Coronary artery (tissue), 2 donors: ENCODE results near the gene GRB10.

Source experiments
- DNase-seq: peaks from one replicate; pipeline ENCODE4 v3.0.0-alpha.2; 2017; ENCODE audit warnings: low spot score
- H3K27ac ChIP-seq, 2 donors: fragments of 200-600 bp; sonication (generic); one replicate each; pipeline ENCODE4 v1.5.1; 2016 to 2019
- H3K4me3 ChIP-seq: fragments of 200-600 bp; sonication (generic); 2 replicates; pipeline ENCODE4 v1.5.1; 2016; ENCODE audit warnings: mild to moderate bottlenecking, moderate library complexity
- TF ChIP-seq, protein P1 (sequence below): fragments of 200-600 bp; sonication (generic); IDR thresholded peaks from one replicate; pipeline ENCODE4 v1.5.1; 2019; ENCODE audit warnings: antibody characterized with exemption

GRB10 gene

DNA sequence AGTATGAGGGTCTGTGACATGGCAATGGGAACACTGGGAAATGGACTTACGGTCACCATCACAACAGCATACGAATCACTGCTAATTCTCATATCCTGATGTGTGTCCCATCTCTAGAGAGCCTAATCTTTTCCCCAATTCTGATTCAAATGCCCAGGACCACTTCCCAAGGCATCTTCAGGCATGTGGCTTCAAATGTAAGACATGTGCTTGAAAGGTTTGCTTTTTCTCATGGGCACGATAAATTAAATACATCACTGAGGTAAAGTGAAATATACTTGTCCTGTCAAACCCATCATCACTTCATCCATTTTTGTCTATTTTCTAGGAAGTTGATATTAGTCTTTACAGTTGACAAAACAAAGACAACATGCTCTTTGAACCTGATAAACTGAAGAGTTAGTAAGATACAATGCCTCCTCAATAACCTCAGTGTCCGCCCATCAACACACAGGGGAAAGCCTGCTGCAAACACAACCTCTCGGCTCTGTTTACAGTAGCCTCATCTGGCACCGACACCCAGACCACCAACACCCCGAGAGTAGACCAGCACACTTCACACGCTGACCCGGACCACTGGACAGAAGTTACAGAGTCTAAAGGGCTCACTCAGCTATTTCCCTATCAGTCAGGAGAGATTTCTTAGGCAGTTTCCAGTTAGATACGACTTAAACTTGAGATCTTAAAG lies 24.8 kb downstream of the GRB10 start:
- Histone ChIP-seq H3K4me3 (no peak overlapping the region), H3K27ac (no peak overlapping the region)
- no peak for DNase-seq
- TF ChIP-seq, protein P1, sequence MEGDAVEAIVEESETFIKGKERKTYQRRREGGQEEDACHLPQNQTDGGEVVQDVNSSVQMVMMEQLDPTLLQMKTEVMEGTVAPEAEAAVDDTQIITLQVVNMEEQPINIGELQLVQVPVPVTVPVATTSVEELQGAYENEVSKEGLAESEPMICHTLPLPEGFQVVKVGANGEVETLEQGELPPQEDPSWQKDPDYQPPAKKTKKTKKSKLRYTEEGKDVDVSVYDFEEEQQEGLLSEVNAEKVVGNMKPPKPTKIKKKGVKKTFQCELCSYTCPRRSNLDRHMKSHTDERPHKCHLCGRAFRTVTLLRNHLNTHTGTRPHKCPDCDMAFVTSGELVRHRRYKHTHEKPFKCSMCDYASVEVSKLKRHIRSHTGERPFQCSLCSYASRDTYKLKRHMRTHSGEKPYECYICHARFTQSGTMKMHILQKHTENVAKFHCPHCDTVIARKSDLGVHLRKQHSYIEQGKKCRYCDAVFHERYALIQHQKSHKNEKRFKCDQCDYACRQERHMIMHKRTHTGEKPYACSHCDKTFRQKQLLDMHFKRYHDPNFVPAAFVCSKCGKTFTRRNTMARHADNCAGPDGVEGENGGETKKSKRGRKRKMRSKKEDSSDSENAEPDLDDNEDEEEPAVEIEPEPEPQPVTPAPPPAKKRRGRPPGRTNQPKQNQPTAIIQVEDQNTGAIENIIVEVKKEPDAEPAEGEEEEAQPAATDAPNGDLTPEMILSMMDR, result no peak

DNA sequence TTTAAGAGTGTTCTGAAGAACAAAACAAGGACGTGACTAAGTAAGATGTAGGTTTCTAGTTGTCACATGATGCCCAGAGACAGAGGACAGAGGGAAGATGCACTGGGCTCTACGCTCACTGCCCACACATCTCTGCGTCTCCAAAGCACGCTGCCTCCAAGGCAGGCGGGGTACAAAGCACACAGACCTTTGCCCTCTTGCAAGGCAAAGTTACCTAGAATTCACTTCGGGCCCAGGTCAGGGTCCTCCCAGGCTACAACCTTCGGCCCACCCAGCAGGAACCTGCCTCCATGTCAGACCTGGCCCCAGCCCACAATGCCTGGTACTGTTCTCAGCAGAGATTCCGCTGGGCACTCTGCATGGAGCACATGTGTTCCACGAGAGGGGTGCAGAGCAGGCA lies 26.5 kb downstream of the GRB10 start:
- DNase-seq, result no peak
- Histone ChIP-seq H3K27ac (no peak overlapping the region), H3K4me3 (no peak overlapping the region)
- TF ChIP-seq, protein P1, result no peak

DNA sequence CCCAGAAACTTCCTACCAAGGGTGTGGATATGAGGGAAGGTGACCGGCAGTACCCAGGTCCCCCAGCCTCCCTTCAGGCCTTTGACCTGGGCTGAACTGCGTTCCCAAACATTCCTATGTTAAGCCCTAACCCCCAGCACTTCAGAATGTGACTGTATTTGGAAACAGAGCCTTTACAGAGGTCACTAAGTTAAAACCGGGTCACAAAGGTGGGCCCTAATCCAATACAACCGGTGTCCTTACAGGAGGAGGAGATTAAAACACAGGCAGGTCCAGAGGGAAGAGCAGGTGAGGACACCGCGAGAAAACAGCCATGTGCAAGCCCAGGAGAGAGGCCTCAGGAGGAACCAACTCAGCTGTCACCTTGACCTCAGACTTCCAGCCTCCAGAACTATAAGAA lies 28.0 kb downstream of the GRB10 start:
- DNase-seq, result no peak
- H3K27ac ChIP-seq, result no peak overlapping the region
- TF ChIP-seq, protein P1, result no peak
- no peak overlapping the region for H3K4me3 ChIP-seq

DNA sequence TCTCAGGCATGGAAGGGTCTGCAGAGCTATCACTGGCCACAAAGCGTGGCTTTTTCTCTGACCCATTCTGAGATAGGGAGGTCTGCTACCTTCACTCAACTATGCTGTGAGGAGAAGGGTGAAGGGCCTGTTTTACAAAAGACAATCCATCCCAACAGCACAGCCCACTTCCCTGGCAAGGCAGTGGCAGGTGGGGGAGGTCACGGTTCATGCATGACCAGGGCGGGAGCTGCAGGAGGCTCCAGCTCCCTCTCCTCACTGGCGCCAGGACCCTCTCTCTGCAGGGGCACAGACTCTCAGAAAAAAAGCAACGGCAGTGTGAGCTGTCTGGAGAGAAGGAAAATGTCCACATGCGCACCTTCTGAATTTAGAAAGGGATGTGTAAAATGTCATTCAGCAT lies 28.5 kb downstream of the GRB10 start:
- TF ChIP-seq, protein P1, result no peak
- DNase-seq, result no peak
- H3K27ac ChIP-seq, result no peak overlapping the region
- H3K4me3 ChIP-seq, result no peak overlapping the region

DNA sequence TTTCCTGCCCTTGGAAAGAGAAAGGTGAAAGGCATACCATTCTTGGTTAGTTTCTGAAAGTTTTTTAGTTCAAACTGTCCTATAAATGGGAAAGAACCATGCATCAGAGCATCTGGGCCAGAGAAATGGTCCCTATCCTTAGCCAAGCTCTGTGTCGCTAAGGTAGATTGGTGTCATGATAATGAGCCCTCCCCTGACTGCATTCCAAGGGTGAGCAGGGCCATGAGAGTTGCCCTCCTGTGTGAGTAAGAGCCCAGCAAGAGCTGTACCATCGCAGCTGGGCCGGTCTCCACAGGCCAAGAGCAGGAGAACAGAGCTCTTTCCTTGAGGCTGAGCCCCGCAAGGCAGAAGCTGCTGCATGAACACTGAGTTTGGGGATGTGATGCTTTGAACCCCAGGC lies 30.3 kb downstream of the GRB10 start:
- TF ChIP-seq, protein P1, result no peak

DNA sequence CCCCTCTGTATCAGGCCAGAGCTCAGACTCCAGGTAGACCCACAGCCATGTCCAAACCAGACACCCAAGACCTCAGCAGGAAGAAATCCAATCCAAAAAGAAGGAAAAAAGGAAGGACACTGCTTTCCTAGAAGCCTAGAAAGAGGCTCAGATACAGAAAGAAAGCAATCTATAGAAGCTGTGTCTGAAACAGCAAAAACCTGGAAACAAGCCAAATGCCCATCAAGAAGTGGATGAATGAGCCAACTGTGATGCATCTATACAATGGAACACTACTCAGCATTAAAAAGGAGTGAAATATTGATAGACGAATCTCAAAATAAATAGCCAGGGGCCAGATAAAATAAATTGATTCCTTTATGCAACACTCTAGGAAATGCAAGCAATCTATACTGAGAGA lies 31.6 kb downstream of the GRB10 start:
- Histone ChIP-seq H3K4me3 (no peak overlapping the region), H3K27ac (no peak overlapping the region)
- DNase-seq, result no peak
- TF ChIP-seq, protein P1, result no peak

More for the DNA sequence above, 30.3 kb downstream of the GRB10 start:
- no peak for DNase-seq
- H3K27ac ChIP-seq, result no peak overlapping the region
- no peak overlapping the region for H3K4me3 ChIP-seq

DNA sequence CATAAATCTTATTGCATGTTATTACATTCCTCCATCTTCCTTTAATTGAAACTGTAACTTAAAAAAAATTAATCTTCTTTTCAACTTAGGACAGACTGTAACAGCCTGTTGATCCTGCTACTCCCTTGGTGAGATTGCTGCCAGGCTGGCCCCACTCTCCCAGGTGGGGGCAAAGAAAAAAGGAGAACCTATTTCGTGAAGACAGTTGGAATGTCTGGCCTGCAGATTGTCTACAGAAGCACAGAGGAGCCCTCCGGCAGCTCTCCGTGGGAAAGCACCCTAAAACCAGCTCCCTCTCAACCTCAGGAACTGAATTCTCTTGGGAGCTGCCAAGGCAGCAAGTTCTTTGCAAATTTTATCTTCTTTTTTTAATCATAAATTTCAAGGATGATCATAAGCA lies 32.8 kb downstream of the GRB10 start:
- TF ChIP-seq, protein P1, result no peak
- no peak overlapping the region for H3K27ac ChIP-seq
- no peak overlapping the region for H3K4me3 ChIP-seq
- DNase-seq, result no peak
